GM18517 (cell line): ENCODE measurements around the gene CORO2A.
"Not testable (repeated sequence)": the region's sequence is repeated elsewhere in the genome, so short reads cannot be mapped to it uniquely, and the experiment has no call there.

Experiments
- ATAC-seq: cut with Tn5 transposase; IDR thresholded peaks from one replicate; pipeline ENCODE4 v1.9.1; 2021; ENCODE audit warnings: mild to moderate bottlenecking, moderate library complexity; ENCODE audit not compliant: unreplicated experiment

Gene CORO2A

GRCh38 chr9:98118640-98119601 lies 73.5 kb downstream of the CORO2A start, which contains the start of gene TRIM14:
Gene TRIM14 (minus strand): TSS chr9:98119222. CDS start chr9:98119188, 34 bp downstream.
- ATAC-seq = no peak

- no peak for ATAC-seq
Measured at GRCh38 chr9:98117984-98118639, 74.3 kb downstream of the CORO2A start.

GRCh38 chr9:98117097-98117496 lies 75.3 kb downstream of the CORO2A start:
- not testable (repeated sequence) for ATAC-seq

- ATAC-seq = no peak
Measured at GRCh38 chr9:98109052-98109451, 83.4 kb downstream of the CORO2A start.

GRCh38 chr9:98108531-98109031 lies 83.9 kb downstream of the CORO2A start:
- peak; percentile 69 for ATAC-seq

- peak; percentile 19 for ATAC-seq
Measured at GRCh38 chr9:98107926-98108325, 84.5 kb downstream of the CORO2A start.

GRCh38 chr9:98105006-98105405 lies 87.4 kb downstream of the CORO2A start:
- no peak for ATAC-seq

GRCh38 chr9:98104445-98104881 lies 88.0 kb downstream of the CORO2A start:
- no peak for ATAC-seq

- peak; percentile 99 for ATAC-seq
Measured at GRCh38 chr9:98101868-98102273, 90.6 kb downstream of the CORO2A start.

GRCh38 chr9:98101416-98101815 lies 91.0 kb downstream of the CORO2A start:
- ATAC-seq = no peak

- ATAC-seq = no peak
Measured at GRCh38 chr9:98100456-98100855, 92.0 kb downstream of the CORO2A start.

GRCh38 chr9:98099898-98100297 lies 92.5 kb downstream of the CORO2A start:
- ATAC-seq = no peak

- no peak for ATAC-seq
Measured at GRCh38 chr9:98099346-98099745, 93.1 kb downstream of the CORO2A start.

- ATAC-seq = no peak
Measured at GRCh38 chr9:98097836-98098235, 94.6 kb downstream of the CORO2A start.

GRCh38 chr9:98096091-98096490 lies 96.3 kb downstream of the CORO2A start:
- no peak for ATAC-seq

- ATAC-seq = no peak
Measured at GRCh38 chr9:98095401-98095800, 97.0 kb downstream of the CORO2A start.

GRCh38 chr9:98094851-98095250 lies 97.6 kb downstream of the CORO2A start:
- ATAC-seq = no peak

GRCh38 chr9:98094316-98094715 lies 98.1 kb downstream of the CORO2A start:
- no peak for ATAC-seq

- ATAC-seq = no peak
Measured at GRCh38 chr9:98092613-98092931, 99.9 kb downstream of the CORO2A start.

- ATAC-seq = no peak
Measured at GRCh38 chr9:98091735-98092612, 100.5 kb downstream of the CORO2A start.

- not testable (repeated sequence) for ATAC-seq
Measured at GRCh38 chr9:98090674-98091073, 101.8 kb downstream of the CORO2A start.
